Measurements from ENCODE around the gene DYNLT2. TPM values are rescaled to one million over a fixed set of nuclear protein-coding genes. Genes with fewer than 3 reads are reported as not detected.

Gene DYNLT2
- total RNA-seq, 4 donors from 2014 or later = 2.2 to 8.4 (median 5.4) TPM

DNA sequence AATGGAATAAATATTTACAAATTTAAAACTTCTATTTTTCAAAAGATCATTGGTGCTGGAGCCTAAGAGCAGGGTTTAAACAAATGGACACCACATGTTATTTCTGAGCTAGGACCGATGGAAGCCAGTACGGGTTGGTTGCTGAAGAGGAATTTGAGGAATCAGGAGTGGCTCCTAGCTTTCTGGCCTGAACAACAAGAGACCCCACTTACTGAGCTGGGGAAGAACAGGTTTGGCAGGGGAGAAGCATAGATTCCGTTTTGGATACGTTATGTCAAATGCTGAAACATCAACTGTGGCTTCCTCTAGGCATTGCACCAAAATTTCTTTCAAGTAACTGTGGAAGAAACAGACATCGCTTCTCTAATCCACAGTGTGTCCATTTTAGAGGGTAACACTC, 56.2 kb downstream of the DYNLT2 start:
- TF ChIP-seq EP300 (IDR thresholded peaks at IDR 0.05) (no peak), POLR2A (IDR thresholded peaks at IDR 0.05) (no peak)
- TF ChIP-seq, protein P1, sequence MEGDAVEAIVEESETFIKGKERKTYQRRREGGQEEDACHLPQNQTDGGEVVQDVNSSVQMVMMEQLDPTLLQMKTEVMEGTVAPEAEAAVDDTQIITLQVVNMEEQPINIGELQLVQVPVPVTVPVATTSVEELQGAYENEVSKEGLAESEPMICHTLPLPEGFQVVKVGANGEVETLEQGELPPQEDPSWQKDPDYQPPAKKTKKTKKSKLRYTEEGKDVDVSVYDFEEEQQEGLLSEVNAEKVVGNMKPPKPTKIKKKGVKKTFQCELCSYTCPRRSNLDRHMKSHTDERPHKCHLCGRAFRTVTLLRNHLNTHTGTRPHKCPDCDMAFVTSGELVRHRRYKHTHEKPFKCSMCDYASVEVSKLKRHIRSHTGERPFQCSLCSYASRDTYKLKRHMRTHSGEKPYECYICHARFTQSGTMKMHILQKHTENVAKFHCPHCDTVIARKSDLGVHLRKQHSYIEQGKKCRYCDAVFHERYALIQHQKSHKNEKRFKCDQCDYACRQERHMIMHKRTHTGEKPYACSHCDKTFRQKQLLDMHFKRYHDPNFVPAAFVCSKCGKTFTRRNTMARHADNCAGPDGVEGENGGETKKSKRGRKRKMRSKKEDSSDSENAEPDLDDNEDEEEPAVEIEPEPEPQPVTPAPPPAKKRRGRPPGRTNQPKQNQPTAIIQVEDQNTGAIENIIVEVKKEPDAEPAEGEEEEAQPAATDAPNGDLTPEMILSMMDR (IDR thresholded peaks at IDR 0.05) = no peak
- 78 to 92% methylated on average over 5 of the region's 5 CpGs for WGBS, 2 donors
- Histone ChIP-seq H3K4me1 (peaks cover 0 to 11% (median 0%) of the 10 kb centered on the region in 4 donors), H3K36me3 (peaks cover 0 to 63% (median 0%) of the 10 kb centered on the region in 3 donors), H3K27me3 (no peaks in the 10 kb centered on the region), H3K4me3 (no peak overlapping the region), H3K27ac (no peak overlapping the region), H3K9me3 (peaks cover 0 to 15% (median 0%) of the 10 kb centered on the region in 4 donors)
- no peak for DNase-seq (ENCODE audit: low spot score in 2 of 2)

DNA sequence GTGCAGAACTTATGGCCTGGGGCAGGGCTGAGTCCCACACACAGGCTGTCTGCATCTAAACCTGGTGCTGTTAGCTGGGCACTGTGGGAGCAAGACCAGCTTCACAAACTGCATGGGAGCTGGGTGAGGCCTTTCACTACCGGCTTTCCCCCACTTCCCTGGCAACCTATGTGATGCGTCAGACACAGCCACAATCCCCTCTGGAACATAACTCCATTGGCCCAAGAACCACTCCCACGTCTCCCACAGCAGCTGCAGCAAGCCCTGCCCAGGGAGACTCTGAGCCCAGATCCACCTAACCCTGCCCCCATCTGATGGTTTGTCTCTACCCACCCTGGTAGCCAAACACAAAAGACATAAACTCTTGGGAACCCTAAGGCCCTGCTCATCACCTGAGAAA, 58.9 kb downstream of the DYNLT2 start:
- peaks cover 0 to 77% (median 0%) of the 10 kb centered on the region in 3 donors for H3K36me3 ChIP-seq
- peaks cover 0 to 19% (median 0%) of the 10 kb centered on the region in 4 donors for H3K9me3 ChIP-seq
- no peaks in the 10 kb centered on the region for H3K27me3 ChIP-seq
- 94 to 100% methylated on average over 3 of the region's 3 CpGs for WGBS, 2 donors
- TF ChIP-seq, protein P1 (IDR thresholded peaks at IDR 0.05) = no peak
- TF ChIP-seq POLR2A (IDR thresholded peaks at IDR 0.05) = no peak
- no peak overlapping the region for H3K27ac ChIP-seq
- no peaks in the 10 kb centered on the region for H3K4me1 ChIP-seq
- H3K4me3 ChIP-seq = no peak overlapping the region
- DNase-seq (ENCODE audit: low spot score in 2 of 2) = no peak

DNA sequence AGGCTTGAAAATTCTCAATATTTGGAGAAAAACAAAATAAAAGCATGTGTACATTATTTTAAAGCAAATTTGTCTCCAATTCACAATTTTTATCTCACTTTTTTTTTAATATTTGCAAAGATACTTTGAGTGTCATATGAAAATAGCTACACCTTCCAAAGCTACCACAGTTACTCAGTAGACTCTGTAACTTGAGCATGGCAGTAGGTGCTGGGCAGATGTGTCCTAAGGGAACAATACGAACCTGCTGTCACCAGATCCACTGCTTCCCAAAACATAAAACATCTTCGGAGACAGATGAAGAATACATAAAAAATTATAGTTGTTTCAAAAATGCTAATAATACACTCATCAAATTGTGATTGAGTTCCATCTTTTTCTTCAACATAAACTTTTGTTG, 60.1 kb downstream of the DYNLT2 start:
- no peaks in the 10 kb centered on the region for H3K4me1 ChIP-seq
- H3K27ac ChIP-seq = no peak overlapping the region
- peaks cover 0 to 29% (median 0%) of the 10 kb centered on the region in 4 donors for H3K9me3 ChIP-seq
- no peak for DNase-seq (ENCODE audit: low spot score in 2 of 2)
- WGBS, 2 donors = 97% methylated on average over 2 of the region's 2 CpGs
- H3K36me3 ChIP-seq = peaks cover 0 to 80% (median 0%) of the 10 kb centered on the region in 3 donors
- H3K27me3 ChIP-seq = no peaks in the 10 kb centered on the region
- no peak for TF ChIP-seq EP300 (IDR thresholded peaks at IDR 0.05)
- TF ChIP-seq, protein P1 (IDR thresholded peaks at IDR 0.05) = no peak
- TF ChIP-seq POLR2A (IDR thresholded peaks at IDR 0.05) = no peak
- no peak overlapping the region for H3K4me3 ChIP-seq

Other genes with a start within 250 kb of the DYNLT2 start
- gene WDR27, start 49.5 kb downstream of the DYNLT2 start, total RNA-seq = 10 to 100 TPM; 33.9 to 57.5 (median 52.5) TPM
- gene C6orf120, start 49.4 kb downstream of the DYNLT2 start, total RNA-seq = 10 to 100 TPM; 42.0 to 47.5 (median 45.0) TPM
- 10 to 100 TPM; 48.3 to 54.5 (median 51.4) TPM for gene PHF10, start 27.1 kb downstream of the DYNLT2 start, total RNA-seq
- 10 to 100 TPM; 27.4 to 58.3 (median 41.6) TPM for gene ERMARD, start 50 bp upstream of the DYNLT2 start, total RNA-seq

Measured in tibial nerve (tissue), 4 donors.